Dendritic cell treated with granulocyte-macrophage colony-stimulating factor and Interleukin-4, amounts not matched to agents 40 ng/mL and 50 ng/mL, for 4 days (primary cell): ENCODE results near the gene EEF2KMT.
A peak's percentile ranks its signal among the peaks of the same experiment; 100 is the strongest.

Experiments
- H3K27ac Mint-ChIP-seq: one replicate; pipeline ENCODE4 v1.8.0; 2022; ENCODE audit warnings: mild to moderate bottlenecking, mixed read lengths
- H3K27me3 Mint-ChIP-seq: one replicate; pipeline ENCODE4 v1.8.0; 2022; ENCODE audit warnings: mild to moderate bottlenecking, mixed read lengths
- H3K36me3 Mint-ChIP-seq: one replicate; pipeline ENCODE4 v1.8.0; 2022; ENCODE audit warnings: low read depth, mixed read lengths
- H3K4me1 Mint-ChIP-seq: one replicate; pipeline ENCODE4 v1.8.0; 2022; ENCODE audit warnings: low read depth, mixed read lengths
- H3K4me3 Mint-ChIP-seq: one replicate; pipeline ENCODE4 v1.8.0; 2022; ENCODE audit warnings: mild to moderate bottlenecking, moderate library complexity, mixed read lengths
- H3K9me3 Mint-ChIP-seq: one replicate; pipeline ENCODE4 v1.8.0; 2022; ENCODE audit warnings: mixed read lengths
- intact Hi-C: fragments of 100-400 bp; cut with micrococcal nuclease; formaldehyde crosslinking; loops from one replicate; pipeline ENCODE4 v1.15.0; 2022

EEF2KMT gene

GRCh38 chr16:5071341-5071680 is 26.3 kb downstream of the EEF2KMT start:
- Mint-ChIP-seq H3K9me3 (no peaks in the 10 kb centered on the region), H3K27ac (peak overlapping the region; percentile 92), H3K36me3 (peaks cover 35% of the 10 kb centered on the region), H3K4me1 (peaks cover 24% of the 10 kb centered on the region), H3K4me3 (peak overlapping the region; percentile 90), H3K27me3 (peaks cover 5% of the 10 kb centered on the region)
- intact Hi-C loops: loop anchor here (10.0 kb wide), 1 partner anchor 227 kb away; the partner anchor contains the start of genes GLYR1 and UBN1

GRCh38 chr16:5070431-5071186 is 27.0 kb downstream of the EEF2KMT start:
- intact Hi-C loops: loop anchor here (10.0 kb wide), 1 partner anchor 226 kb away; the partner anchor contains the start of genes GLYR1 and UBN1
- H3K36me3 Mint-ChIP-seq: peaks cover 28% of the 10 kb centered on the region
- H3K4me3 Mint-ChIP-seq: no peak overlapping the region

GRCh38 chr16:5069854-5070253 is 27.7 kb downstream of the EEF2KMT start:
- no peaks in the 10 kb centered on the region for H3K9me3 Mint-ChIP-seq
- intact Hi-C loops: loop anchor here (10.0 kb wide), 1 partner anchor 225 kb away; the partner anchor contains the start of genes GLYR1 and UBN1
- H3K27ac Mint-ChIP-seq: no peak overlapping the region
- peaks cover 5% of the 10 kb centered on the region for H3K27me3 Mint-ChIP-seq
- H3K36me3 Mint-ChIP-seq: peaks cover 20% of the 10 kb centered on the region
- peaks cover 24% of the 10 kb centered on the region for H3K4me1 Mint-ChIP-seq
- no peak overlapping the region for H3K4me3 Mint-ChIP-seq

More at GRCh38 chr16:5070431-5071186, 27.0 kb downstream of the EEF2KMT start:
- no peaks in the 10 kb centered on the region for H3K9me3 Mint-ChIP-seq
- peak overlapping the region; percentile 92 for H3K27ac Mint-ChIP-seq
- H3K27me3 Mint-ChIP-seq: peaks cover 5% of the 10 kb centered on the region
- H3K4me1 Mint-ChIP-seq: peaks cover 24% of the 10 kb centered on the region

GRCh38 chr16:5069048-5069447 is 28.5 kb downstream of the EEF2KMT start:
- Mint-ChIP-seq H3K36me3 (peaks cover 12% of the 10 kb centered on the region), H3K4me1 (peaks cover 24% of the 10 kb centered on the region), H3K9me3 (no peaks in the 10 kb centered on the region), H3K4me3 (no peak overlapping the region), H3K27me3 (peaks cover 9% of the 10 kb centered on the region), H3K27ac (no peak overlapping the region)
- intact Hi-C loops: no loop called here

GRCh38 chr16:5066511-5066910 is 31.1 kb downstream of the EEF2KMT start:
- peaks cover 6% of the 10 kb centered on the region for H3K4me1 Mint-ChIP-seq
- intact Hi-C loops: no loop called here
- peaks cover 1% of the 10 kb centered on the region for H3K36me3 Mint-ChIP-seq
- no peak overlapping the region for H3K4me3 Mint-ChIP-seq
- H3K27me3 Mint-ChIP-seq: peaks cover 16% of the 10 kb centered on the region
- H3K9me3 Mint-ChIP-seq: no peaks in the 10 kb centered on the region
- no peak overlapping the region for H3K27ac Mint-ChIP-seq

GRCh38 chr16:5065813-5066212 is 31.8 kb downstream of the EEF2KMT start, which contains the start of gene C16orf89:
TSS of gene C16orf89 (minus strand) at chr16:5065956. CDS start at chr16:5065908, 48 bp downstream.
- Mint-ChIP-seq H3K4me1 (no peaks in the 10 kb centered on the region), H3K4me3 (no peak within 1 kb of the TSS), H3K27ac (no peak within 1 kb of the TSS), H3K27me3 (peaks cover 16% of the 10 kb centered on the region), H3K36me3 (no peaks in the 10 kb centered on the region), H3K9me3 (no peaks in the 10 kb centered on the region)
- intact Hi-C loops: no loop called here

GRCh38 chr16:5065326-5065725 is 32.3 kb downstream of the EEF2KMT start:
- Mint-ChIP-seq H3K27me3 (peaks cover 16% of the 10 kb centered on the region), H3K4me3 (no peak overlapping the region), H3K27ac (no peak overlapping the region), H3K4me1 (no peaks in the 10 kb centered on the region), H3K36me3 (no peaks in the 10 kb centered on the region), H3K9me3 (no peaks in the 10 kb centered on the region)
- intact Hi-C loops: no loop called here

- intact Hi-C loops: no loop called here
- Mint-ChIP-seq H3K9me3 (no peaks in the 10 kb centered on the region), H3K27me3 (peaks cover 16% of the 10 kb centered on the region), H3K4me3 (no peak overlapping the region), H3K4me1 (no peaks in the 10 kb centered on the region), H3K27ac (no peak overlapping the region), H3K36me3 (no peaks in the 10 kb centered on the region)
These were observed 32.7 kb downstream of the EEF2KMT start for GRCh38 chr16:5064915-5065314.

GRCh38 chr16:5062790-5063765 is 34.5 kb downstream of the EEF2KMT start:
- Mint-ChIP-seq H3K9me3 (no peaks in the 10 kb centered on the region), H3K4me1 (no peaks in the 10 kb centered on the region), H3K4me3 (no peak overlapping the region), H3K27ac (no peak overlapping the region), H3K27me3 (peaks cover 15% of the 10 kb centered on the region), H3K36me3 (no peaks in the 10 kb centered on the region)
- intact Hi-C loops: no loop called here

GRCh38 chr16:5062051-5062450 is 35.5 kb downstream of the EEF2KMT start:
- Mint-ChIP-seq H3K27me3 (peaks cover 11% of the 10 kb centered on the region), H3K4me1 (no peaks in the 10 kb centered on the region), H3K4me3 (no peak overlapping the region), H3K36me3 (no peaks in the 10 kb centered on the region), H3K9me3 (no peaks in the 10 kb centered on the region), H3K27ac (no peak overlapping the region)
- intact Hi-C loops: no loop called here

- Mint-ChIP-seq H3K9me3 (no peaks in the 10 kb centered on the region), H3K36me3 (no peaks in the 10 kb centered on the region), H3K27ac (no peak overlapping the region), H3K27me3 (peaks cover 10% of the 10 kb centered on the region), H3K4me1 (no peaks in the 10 kb centered on the region), H3K4me3 (no peak overlapping the region)
- intact Hi-C loops: no loop called here
These were observed 37.4 kb downstream of the EEF2KMT start for GRCh38 chr16:5060073-5060641.

GRCh38 chr16:5059386-5060072 is 38.1 kb downstream of the EEF2KMT start:
- intact Hi-C loops: loop anchor here (5.0 kb wide), 1 partner anchor 33 kb away; no protein-coding TSS in a partner anchor

GRCh38 chr16:5058476-5058875 is 39.1 kb downstream of the EEF2KMT start:
- Mint-ChIP-seq H3K4me3 (no peak overlapping the region), H3K27me3 (peaks cover 7% of the 10 kb centered on the region), H3K4me1 (no peaks in the 10 kb centered on the region), H3K36me3 (no peaks in the 10 kb centered on the region), H3K9me3 (no peaks in the 10 kb centered on the region), H3K27ac (no peak overlapping the region)
- intact Hi-C loops: loop anchor here (5.0 kb wide), 1 partner anchor 34 kb away; no protein-coding TSS in a partner anchor

More at GRCh38 chr16:5059386-5060072, 38.1 kb downstream of the EEF2KMT start:
- Mint-ChIP-seq H3K27me3 (peaks cover 10% of the 10 kb centered on the region), H3K9me3 (no peaks in the 10 kb centered on the region), H3K4me1 (no peaks in the 10 kb centered on the region), H3K27ac (no peak overlapping the region), H3K36me3 (no peaks in the 10 kb centered on the region), H3K4me3 (no peak overlapping the region)
